ENCODE data around the gene MTHFD1. TPM values are rescaled to one million over a fixed set of nuclear protein-coding genes. Genes with fewer than 3 reads are reported as not detected.

MTHFD1 gene
- total RNA-seq, 1 experiment from 2014 or later = 153 TPM

DNA sequence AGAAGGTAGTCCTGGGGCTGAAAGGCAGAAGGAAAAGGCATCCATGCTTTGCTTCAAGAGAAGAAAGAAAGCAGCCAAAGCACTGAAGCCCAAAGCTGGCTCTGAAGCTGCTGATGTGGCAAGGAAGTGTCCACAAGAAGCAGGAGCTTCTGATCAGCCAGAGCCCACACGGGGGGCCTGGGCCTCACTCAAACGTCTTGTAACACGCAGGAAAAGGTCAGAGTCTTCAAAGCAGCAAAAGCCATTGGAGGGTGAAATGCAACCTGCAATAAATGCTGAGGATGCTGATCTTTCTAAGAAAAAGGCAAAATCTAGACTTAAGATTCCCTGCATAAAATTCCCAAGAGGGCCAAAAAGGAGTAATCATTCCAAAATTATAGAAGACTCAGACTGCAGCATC, 80.3 kb downstream of the MTHFD1 start:
- ChIA-PET POLR2A (interaction anchor here (0.6 kb wide), 1 partner anchor 41 kb away, joined by 3 read pairs; no protein-coding TSS in a partner anchor), CTCF (no interaction called here), RAD21 (ENCODE audit: low non-redundant PET in 1 of 2, low total read pairs in 2 of 2, uncharacterized antibody in 2 of 2, unreplicated experiment in 2 of 2) (no interaction called here)
- H3K9me3 ChIP-seq (ENCODE audit: control insufficient read depth in 1 of 2, insufficient read depth in 1 of 2, low read depth in 1 of 2, low read length in 2 of 2) = no peaks in the 10 kb centered on the region
- H3K27me3 ChIP-seq (ENCODE audit: insufficient read depth, low read length) = no peaks in the 10 kb centered on the region
- no peaks in the 10 kb centered on the region for H3K36me3 ChIP-seq (ENCODE audit: control insufficient read depth in 1 of 2, insufficient read depth in 2 of 2, low read length in 2 of 2)
- no peak for TF ChIP-seq EZH2 (IDR thresholded peaks at IDR 0.05)
- no peak overlapping the region for H3K4me2 ChIP-seq (ENCODE audit: low read length)
- H2AFZ ChIP-seq (ENCODE audit: low read depth, low read length, poor library complexity, severe bottlenecking) = no peak overlapping the region
- H4K20me1 ChIP-seq (ENCODE audit: insufficient read depth) = 0 out of 2 replicates have a peak, but pooled peaks cover 3% of the 10 kb centered on the region
- no peak overlapping the region for H3K27ac ChIP-seq (ENCODE audit: low read depth, low read length)
- no peaks in the 10 kb centered on the region for H3K79me2 ChIP-seq (ENCODE audit: insufficient read depth, low read length)
- BruUV-seq (replicated peaks) = no TSS peak
- H3K4me1 ChIP-seq (ENCODE audit: control insufficient read depth in 1 of 2, insufficient read depth in 2 of 2, low read length in 2 of 2) = peaks cover 0 to 4% of the 10 kb centered on the region in 2 experiments; a peak in 1 of 4 replicates
- intact Hi-C loops (cut with micrococcal nuclease) = no loop called here
- H3K9ac ChIP-seq (ENCODE audit: low read length) = no peak overlapping the region
- no peak overlapping the region for H3K4me3 ChIP-seq (replicated peaks in 1 of 2; ENCODE audit: low read depth in 1 of 2, low read length in 2 of 2)
- DNase-seq (ENCODE audit: low read depth, low spot score) (no peak), ATAC-seq (no peak)
- no peaks in the 10 kb centered on the region for H3K9me2 ChIP-seq (ENCODE audit: insufficient read depth)

DNA sequence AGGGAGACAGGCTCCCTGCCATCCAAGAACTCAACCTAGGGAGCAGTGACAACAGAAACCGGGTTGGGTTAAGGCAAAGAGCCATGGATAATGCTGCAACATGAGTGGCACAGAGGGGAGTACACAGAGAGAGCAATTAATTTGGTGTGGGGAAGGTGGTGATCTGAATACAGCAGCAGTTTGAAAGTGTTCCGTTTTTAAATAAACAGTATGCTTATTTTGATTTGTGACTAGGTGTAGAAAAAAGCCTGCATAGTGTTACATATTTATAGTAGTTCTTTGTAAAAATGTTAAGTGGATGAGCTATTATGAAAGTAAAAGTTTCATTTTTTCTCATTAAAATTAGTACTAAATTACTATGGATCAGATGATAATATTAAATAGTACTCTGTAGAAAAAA, 85.9 kb downstream of the MTHFD1 start:
- Histone ChIP-seq H3K27me3 (ENCODE audit: insufficient read depth, low read length) (no peaks in the 10 kb centered on the region), H3K4me1 (ENCODE audit: control insufficient read depth in 1 of 2, insufficient read depth in 2 of 2, low read length in 2 of 2) (no peaks in the 10 kb centered on the region), H2AFZ (ENCODE audit: low read depth, low read length, poor library complexity, severe bottlenecking) (no peak overlapping the region), H3K9ac (ENCODE audit: low read length) (no peak overlapping the region), H3K4me3 (replicated peaks in 1 of 2; ENCODE audit: low read depth in 1 of 2, low read length in 2 of 2) (no peak overlapping the region), H3K4me2 (ENCODE audit: low read length) (no peak overlapping the region), H3K9me3 (ENCODE audit: control insufficient read depth in 1 of 2, insufficient read depth in 1 of 2, low read depth in 1 of 2, low read length in 2 of 2) (no peaks in the 10 kb centered on the region), H3K9me2 (ENCODE audit: insufficient read depth) (no peaks in the 10 kb centered on the region), H3K36me3 (ENCODE audit: control insufficient read depth in 1 of 2, insufficient read depth in 2 of 2, low read length in 2 of 2) (no peaks in the 10 kb centered on the region), H3K27ac (ENCODE audit: low read depth, low read length) (no peak overlapping the region), H3K79me2 (ENCODE audit: insufficient read depth, low read length) (no peaks in the 10 kb centered on the region), H4K20me1 (ENCODE audit: insufficient read depth) (0 out of 2 replicates have a peak, but pooled peaks cover 3% of the 10 kb centered on the region)
- ATAC-seq (no peak), DNase-seq (ENCODE audit: low read depth, low spot score) (no peak)
- POLR2A ChIA-PET = no interaction called here
- intact Hi-C loops (cut with micrococcal nuclease) = loop anchor here (10.0 kb wide), 1 partner anchor 459 kb away; no protein-coding TSS in a partner anchor
- TF ChIP-seq, protein P1, sequence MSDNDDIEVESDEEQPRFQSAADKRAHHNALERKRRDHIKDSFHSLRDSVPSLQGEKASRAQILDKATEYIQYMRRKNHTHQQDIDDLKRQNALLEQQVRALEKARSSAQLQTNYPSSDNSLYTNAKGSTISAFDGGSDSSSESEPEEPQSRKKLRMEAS (IDR thresholded peaks at IDR 0.05) = no peak
- TF ChIP-seq CEBPB (IDR thresholded peaks at IDR 0.05; ENCODE audit: low read depth) (no peak), POLR2AphosphoS5 (IDR thresholded peaks at IDR 0.05; ENCODE audit: low read depth, low read length) (no peak), EZH2 (IDR thresholded peaks at IDR 0.05) (no peak), FOSL1 (IDR thresholded peaks at IDR 0.05; ENCODE audit: low read depth) (no peak), POLR2A (IDR thresholded peaks at IDR 0.05; ENCODE audit: borderline replicate concordance, extremely low read depth, insufficient read depth, insufficient read length) (no peak), EGR1 (IDR thresholded peaks at IDR 0.05; ENCODE audit: low read depth) (no peak), JUND (IDR thresholded peaks at IDR 0.05) (no peak), SP1 (IDR thresholded peaks at IDR 0.05; ENCODE audit: low read depth) (no peak), ZFX (IDR thresholded peaks at IDR 0.05) (no peak), RAD21 (IDR thresholded peaks at IDR 0.05; ENCODE audit: low read depth) (no peak), ZNF274 (IDR thresholded peaks at IDR 0.05; ENCODE audit: low read depth, low read length) (no peak), EZH2phosphoT487 (IDR thresholded peaks at IDR 0.05; ENCODE audit: borderline replicate concordance) (no peak), CBX3 (IDR thresholded peaks at IDR 0.05; ENCODE audit: low read depth) (no peak), ELF1 (IDR thresholded peaks at IDR 0.05; ENCODE audit: borderline replicate concordance, low read depth) (no peak)
- TF ChIP-seq, protein P2, sequence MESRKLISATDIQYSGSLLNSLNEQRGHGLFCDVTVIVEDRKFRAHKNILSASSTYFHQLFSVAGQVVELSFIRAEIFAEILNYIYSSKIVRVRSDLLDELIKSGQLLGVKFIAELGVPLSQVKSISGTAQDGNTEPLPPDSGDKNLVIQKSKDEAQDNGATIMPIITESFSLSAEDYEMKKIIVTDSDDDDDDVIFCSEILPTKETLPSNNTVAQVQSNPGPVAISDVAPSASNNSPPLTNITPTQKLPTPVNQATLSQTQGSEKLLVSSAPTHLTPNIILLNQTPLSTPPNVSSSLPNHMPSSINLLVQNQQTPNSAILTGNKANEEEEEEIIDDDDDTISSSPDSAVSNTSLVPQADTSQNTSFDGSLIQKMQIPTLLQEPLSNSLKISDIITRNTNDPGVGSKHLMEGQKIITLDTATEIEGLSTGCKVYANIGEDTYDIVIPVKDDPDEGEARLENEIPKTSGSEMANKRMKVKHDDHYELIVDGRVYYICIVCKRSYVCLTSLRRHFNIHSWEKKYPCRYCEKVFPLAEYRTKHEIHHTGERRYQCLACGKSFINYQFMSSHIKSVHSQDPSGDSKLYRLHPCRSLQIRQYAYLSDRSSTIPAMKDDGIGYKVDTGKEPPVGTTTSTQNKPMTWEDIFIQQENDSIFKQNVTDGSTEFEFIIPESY (IDR thresholded peaks at IDR 0.05; ENCODE audit: extremely low read depth, insufficient replicate concordance, low read length) = no peak
- TF ChIP-seq, protein P3, sequence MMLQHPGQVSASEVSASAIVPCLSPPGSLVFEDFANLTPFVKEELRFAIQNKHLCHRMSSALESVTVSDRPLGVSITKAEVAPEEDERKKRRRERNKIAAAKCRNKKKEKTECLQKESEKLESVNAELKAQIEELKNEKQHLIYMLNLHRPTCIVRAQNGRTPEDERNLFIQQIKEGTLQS (IDR thresholded peaks at IDR 0.05) = no peak
- TF ChIP-seq, protein P4, sequence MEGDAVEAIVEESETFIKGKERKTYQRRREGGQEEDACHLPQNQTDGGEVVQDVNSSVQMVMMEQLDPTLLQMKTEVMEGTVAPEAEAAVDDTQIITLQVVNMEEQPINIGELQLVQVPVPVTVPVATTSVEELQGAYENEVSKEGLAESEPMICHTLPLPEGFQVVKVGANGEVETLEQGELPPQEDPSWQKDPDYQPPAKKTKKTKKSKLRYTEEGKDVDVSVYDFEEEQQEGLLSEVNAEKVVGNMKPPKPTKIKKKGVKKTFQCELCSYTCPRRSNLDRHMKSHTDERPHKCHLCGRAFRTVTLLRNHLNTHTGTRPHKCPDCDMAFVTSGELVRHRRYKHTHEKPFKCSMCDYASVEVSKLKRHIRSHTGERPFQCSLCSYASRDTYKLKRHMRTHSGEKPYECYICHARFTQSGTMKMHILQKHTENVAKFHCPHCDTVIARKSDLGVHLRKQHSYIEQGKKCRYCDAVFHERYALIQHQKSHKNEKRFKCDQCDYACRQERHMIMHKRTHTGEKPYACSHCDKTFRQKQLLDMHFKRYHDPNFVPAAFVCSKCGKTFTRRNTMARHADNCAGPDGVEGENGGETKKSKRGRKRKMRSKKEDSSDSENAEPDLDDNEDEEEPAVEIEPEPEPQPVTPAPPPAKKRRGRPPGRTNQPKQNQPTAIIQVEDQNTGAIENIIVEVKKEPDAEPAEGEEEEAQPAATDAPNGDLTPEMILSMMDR (IDR thresholded peaks at IDR 0.05 in 2 of 3, conservative IDR thresholded peaks at IDR 0.05 in 1 of 3; ENCODE audit: borderline replicate concordance in 1 of 3, insufficient read depth in 1 of 3, low read depth in 2 of 3, low read length in 2 of 3) = no peak
- RAD21 ChIA-PET (ENCODE audit: low non-redundant PET in 1 of 2, low total read pairs in 2 of 2, uncharacterized antibody in 2 of 2, unreplicated experiment in 2 of 2) = no interaction called here
- CTCF ChIA-PET = interaction anchor here (0.6 kb wide), 1 partner anchor 130 kb away, joined by 3 read pairs; no protein-coding TSS in a partner anchor
- BruUV-seq (replicated peaks) = no TSS peak
